ENCODE data around the gene LBHD2. TPM values are rescaled to one million over a fixed set of nuclear protein-coding genes. Genes with fewer than 3 reads are reported as not detected.

Gene LBHD2
- total RNA-seq, 1 donor from 2014 or later = not detected

DNA sequence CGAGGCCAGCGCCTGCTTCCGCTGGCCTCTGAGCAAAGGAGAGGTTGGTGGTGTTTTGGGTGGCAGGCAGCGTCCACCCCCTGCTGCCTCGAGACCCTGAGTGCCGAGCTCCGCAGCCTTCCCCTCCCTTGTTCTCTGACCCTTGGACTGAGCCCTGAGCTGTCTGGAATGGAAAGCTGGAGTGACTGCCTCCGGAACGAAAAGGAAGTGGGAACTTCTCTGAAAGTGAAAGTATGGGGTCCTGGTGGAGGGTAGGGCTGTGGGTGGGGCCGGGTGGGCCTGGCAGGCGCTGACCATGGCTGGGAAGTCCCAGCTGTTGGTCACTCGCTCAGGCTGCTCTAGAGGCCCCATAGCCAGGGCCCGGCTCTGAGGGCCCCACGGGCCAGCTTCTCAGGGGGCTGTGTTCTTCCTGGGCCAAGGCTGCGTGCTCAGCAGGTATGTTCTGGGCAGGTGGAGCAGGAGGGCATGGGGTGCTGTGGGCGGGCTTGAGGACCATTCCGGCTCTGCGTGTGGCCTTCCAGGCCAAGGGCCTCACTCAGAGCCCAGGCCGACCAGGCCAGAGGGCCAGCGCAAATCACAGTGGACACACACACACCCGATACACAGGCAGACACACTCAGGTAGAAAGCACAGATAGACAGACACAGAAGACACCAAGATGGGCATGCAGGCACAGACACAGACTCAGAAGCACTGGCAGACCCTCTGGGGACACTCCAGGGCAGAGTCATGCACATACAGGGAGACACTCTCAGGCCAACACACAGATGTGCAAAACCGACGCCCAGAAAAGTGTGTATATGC lies 10.6 kb downstream of the LBHD2 start, which contains the start of gene EXOC3L4:
EXOC3L4 (plus strand) TSS at position 320 of the 804 bp plus-strand sequence. CDS start 5,495 bp downstream, outside the sequence.
- TF ChIP-seq, protein P1, sequence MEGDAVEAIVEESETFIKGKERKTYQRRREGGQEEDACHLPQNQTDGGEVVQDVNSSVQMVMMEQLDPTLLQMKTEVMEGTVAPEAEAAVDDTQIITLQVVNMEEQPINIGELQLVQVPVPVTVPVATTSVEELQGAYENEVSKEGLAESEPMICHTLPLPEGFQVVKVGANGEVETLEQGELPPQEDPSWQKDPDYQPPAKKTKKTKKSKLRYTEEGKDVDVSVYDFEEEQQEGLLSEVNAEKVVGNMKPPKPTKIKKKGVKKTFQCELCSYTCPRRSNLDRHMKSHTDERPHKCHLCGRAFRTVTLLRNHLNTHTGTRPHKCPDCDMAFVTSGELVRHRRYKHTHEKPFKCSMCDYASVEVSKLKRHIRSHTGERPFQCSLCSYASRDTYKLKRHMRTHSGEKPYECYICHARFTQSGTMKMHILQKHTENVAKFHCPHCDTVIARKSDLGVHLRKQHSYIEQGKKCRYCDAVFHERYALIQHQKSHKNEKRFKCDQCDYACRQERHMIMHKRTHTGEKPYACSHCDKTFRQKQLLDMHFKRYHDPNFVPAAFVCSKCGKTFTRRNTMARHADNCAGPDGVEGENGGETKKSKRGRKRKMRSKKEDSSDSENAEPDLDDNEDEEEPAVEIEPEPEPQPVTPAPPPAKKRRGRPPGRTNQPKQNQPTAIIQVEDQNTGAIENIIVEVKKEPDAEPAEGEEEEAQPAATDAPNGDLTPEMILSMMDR (IDR thresholded peaks at IDR 0.05; ENCODE audit: insufficient read depth, low read depth, low read length) = no peak
- no peak for TF ChIP-seq EZH2 (IDR thresholded peaks at IDR 0.05; ENCODE audit: insufficient read depth, low read length)
- H2AFZ ChIP-seq (ENCODE audit: low read depth, low read length) = no peak within 1 kb of the TSS
- H3K4me3 ChIP-seq (ENCODE audit: insufficient read depth, low read depth, low read length) = no peak within 1 kb of the TSS
- H3K9me3 ChIP-seq (ENCODE audit: insufficient read depth, low read depth, low read length) = no peaks in the 10 kb centered on the region
- no peaks in the 10 kb centered on the region for H3K79me2 ChIP-seq (ENCODE audit: insufficient read depth, low read length)
- peaks cover 23% of the 10 kb centered on the region for H3K27me3 ChIP-seq (ENCODE audit: insufficient read depth, low read length)
- H3K27me3 Mint-ChIP-seq (ENCODE audit: low read depth, unreplicated experiment) = peaks cover 30% of the 10 kb centered on the region
- H3K36me3 ChIP-seq (ENCODE audit: insufficient read depth, low read length) = no peaks in the 10 kb centered on the region
- no peaks in the 10 kb centered on the region for H3K36me3 Mint-ChIP-seq (ENCODE audit: low read depth, unreplicated experiment)
- FAIRE-seq (no peak), DNase-seq (ENCODE audit: low read depth) (no peak)
- H4K20me1 ChIP-seq (ENCODE audit: insufficient read depth, low read length) = no peaks in the 10 kb centered on the region
- H3K4me1 Mint-ChIP-seq (ENCODE audit: low read depth, unreplicated experiment) = peaks cover 2% of the 10 kb centered on the region
- no peak within 1 kb of the TSS for H3K9ac ChIP-seq (ENCODE audit: low read length)
- peaks cover 6% of the 10 kb centered on the region for H3K4me1 ChIP-seq (ENCODE audit: insufficient read depth, low read length)
- H3K9me3 Mint-ChIP-seq (ENCODE audit: unreplicated experiment) = no peaks in the 10 kb centered on the region
- H3K27ac ChIP-seq (ENCODE audit: low read depth, low read length) = no peak within 1 kb of the TSS
- H3K4me3 Mint-ChIP-seq (ENCODE audit: unreplicated experiment) = no peak within 1 kb of the TSS
- H3K4me2 ChIP-seq (ENCODE audit: low read length) = no peak within 1 kb of the TSS
- H3K27ac Mint-ChIP-seq (ENCODE audit: unreplicated experiment) = no peak within 1 kb of the TSS

DNA sequence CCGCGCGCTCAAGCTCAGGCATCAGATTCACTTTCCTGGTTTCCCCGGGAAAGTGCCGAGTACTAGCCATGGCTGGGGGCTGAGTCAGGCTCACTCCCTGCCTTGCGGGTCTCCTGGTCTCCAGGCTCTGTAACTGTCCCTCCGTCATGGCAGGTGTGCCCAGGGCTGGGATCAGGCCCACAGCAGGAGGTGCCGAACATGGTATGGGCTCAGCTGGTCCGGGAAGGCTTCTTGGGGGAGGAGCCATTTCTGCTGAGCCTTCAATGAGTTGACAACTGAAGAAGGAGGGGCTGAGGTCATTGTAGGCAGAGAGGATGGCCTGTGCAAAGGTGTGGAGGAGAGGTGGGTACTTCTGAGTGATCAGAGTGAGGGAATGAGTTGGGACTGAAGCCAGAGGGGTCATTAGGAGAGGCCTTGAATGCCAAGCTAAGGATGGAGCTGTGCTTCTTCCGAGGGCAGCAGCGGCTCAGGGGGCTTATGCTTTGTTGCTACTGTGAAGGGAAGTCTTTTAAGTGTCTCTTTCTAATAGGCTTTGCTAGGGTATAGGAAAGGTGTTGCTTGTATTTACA lies 11.3 kb downstream of the LBHD2 start:
- peaks cover 6% of the 10 kb centered on the region for H3K4me1 ChIP-seq (ENCODE audit: insufficient read depth, low read length)
- no peak overlapping the region for H3K9ac ChIP-seq (ENCODE audit: low read length)
- no peaks in the 10 kb centered on the region for H3K9me3 Mint-ChIP-seq (ENCODE audit: unreplicated experiment)
- no peak for FAIRE-seq
- peaks cover 2% of the 10 kb centered on the region for H3K4me1 Mint-ChIP-seq (ENCODE audit: low read depth, unreplicated experiment)
- no peaks in the 10 kb centered on the region for H4K20me1 ChIP-seq (ENCODE audit: insufficient read depth, low read length)
- H3K79me2 ChIP-seq (ENCODE audit: insufficient read depth, low read length) = no peaks in the 10 kb centered on the region
- no peak overlapping the region for H3K27ac ChIP-seq (ENCODE audit: low read depth, low read length)
- no peaks in the 10 kb centered on the region for H3K9me3 ChIP-seq (ENCODE audit: insufficient read depth, low read depth, low read length)
- peaks cover 30% of the 10 kb centered on the region for H3K27me3 Mint-ChIP-seq (ENCODE audit: low read depth, unreplicated experiment)
- TF ChIP-seq EZH2 (IDR thresholded peaks at IDR 0.05; ENCODE audit: insufficient read depth, low read length) = no peak
- peaks cover 23% of the 10 kb centered on the region for H3K27me3 ChIP-seq (ENCODE audit: insufficient read depth, low read length)
- no peaks in the 10 kb centered on the region for H3K36me3 ChIP-seq (ENCODE audit: insufficient read depth, low read length)
- DNase-seq (ENCODE audit: low read depth) = no peak
- H3K4me2 ChIP-seq (ENCODE audit: low read length) = no peak overlapping the region
- no peak overlapping the region for H2AFZ ChIP-seq (ENCODE audit: low read depth, low read length)
- H3K27ac Mint-ChIP-seq (ENCODE audit: unreplicated experiment) = no peak overlapping the region
- no peaks in the 10 kb centered on the region for H3K36me3 Mint-ChIP-seq (ENCODE audit: low read depth, unreplicated experiment)
- H3K4me3 ChIP-seq (ENCODE audit: insufficient read depth, low read depth, low read length) = no peak overlapping the region
- no peak overlapping the region for H3K4me3 Mint-ChIP-seq (ENCODE audit: unreplicated experiment)

DNA sequence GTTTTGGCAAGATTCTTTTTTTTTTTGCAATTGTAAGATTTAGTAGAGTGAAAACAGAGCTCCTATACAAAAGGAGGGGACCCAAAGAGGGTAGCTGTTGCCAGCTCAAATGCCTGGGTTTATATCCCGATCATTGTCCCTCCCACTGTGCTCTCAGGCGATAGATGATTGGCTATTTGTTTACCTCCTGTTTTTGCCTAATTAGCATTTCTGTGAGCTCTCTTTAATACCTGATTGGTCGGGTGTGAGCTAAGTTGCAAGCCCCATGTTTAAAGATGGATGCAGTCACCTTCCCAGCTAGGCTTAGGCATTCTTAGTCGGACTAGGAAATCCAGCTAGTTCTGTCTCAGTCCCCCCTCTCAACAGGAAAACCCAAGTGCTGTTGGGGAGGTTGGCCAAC lies 12.4 kb downstream of the LBHD2 start:
- peaks cover 2% of the 10 kb centered on the region for H3K4me1 Mint-ChIP-seq (ENCODE audit: low read depth, unreplicated experiment)
- no peak overlapping the region for H3K4me3 Mint-ChIP-seq (ENCODE audit: unreplicated experiment)
- no peak overlapping the region for H3K27ac Mint-ChIP-seq (ENCODE audit: unreplicated experiment)

More for the DNA sequence above, 12.4 kb downstream of the LBHD2 start:
- Histone ChIP-seq H3K27ac (ENCODE audit: low read depth, low read length) (no peak overlapping the region), H3K79me2 (ENCODE audit: insufficient read depth, low read length) (no peaks in the 10 kb centered on the region), H3K9me3 (ENCODE audit: insufficient read depth, low read depth, low read length) (no peaks in the 10 kb centered on the region), H3K4me3 (ENCODE audit: insufficient read depth, low read depth, low read length) (no peak overlapping the region), H3K27me3 (ENCODE audit: insufficient read depth, low read length) (peaks cover 25% of the 10 kb centered on the region), H3K9ac (ENCODE audit: low read length) (no peak overlapping the region), H3K4me1 (ENCODE audit: insufficient read depth, low read length) (no peaks in the 10 kb centered on the region), H3K36me3 (ENCODE audit: insufficient read depth, low read length) (no peaks in the 10 kb centered on the region), H4K20me1 (ENCODE audit: insufficient read depth, low read length) (no peaks in the 10 kb centered on the region), H2AFZ (ENCODE audit: low read depth, low read length) (no peak overlapping the region), H3K4me2 (ENCODE audit: low read length) (no peak overlapping the region)
- peaks cover 30% of the 10 kb centered on the region for H3K27me3 Mint-ChIP-seq (ENCODE audit: low read depth, unreplicated experiment)
- H3K9me3 Mint-ChIP-seq (ENCODE audit: unreplicated experiment) = peaks cover 2% of the 10 kb centered on the region
- H3K36me3 Mint-ChIP-seq (ENCODE audit: low read depth, unreplicated experiment) = no peaks in the 10 kb centered on the region
- TF ChIP-seq, protein P1 (IDR thresholded peaks at IDR 0.05; ENCODE audit: insufficient read depth, low read depth, low read length) = no peak
- TF ChIP-seq EZH2 (IDR thresholded peaks at IDR 0.05; ENCODE audit: insufficient read depth, low read length) = no peak
- DNase-seq (ENCODE audit: low read depth) = no peak
- FAIRE-seq = no peak

Data from astrocyte (in vitro differentiated cells and primary cell).